ENCODE measurements around the gene HOXD10.

The HOXD10 gene

DNA sequence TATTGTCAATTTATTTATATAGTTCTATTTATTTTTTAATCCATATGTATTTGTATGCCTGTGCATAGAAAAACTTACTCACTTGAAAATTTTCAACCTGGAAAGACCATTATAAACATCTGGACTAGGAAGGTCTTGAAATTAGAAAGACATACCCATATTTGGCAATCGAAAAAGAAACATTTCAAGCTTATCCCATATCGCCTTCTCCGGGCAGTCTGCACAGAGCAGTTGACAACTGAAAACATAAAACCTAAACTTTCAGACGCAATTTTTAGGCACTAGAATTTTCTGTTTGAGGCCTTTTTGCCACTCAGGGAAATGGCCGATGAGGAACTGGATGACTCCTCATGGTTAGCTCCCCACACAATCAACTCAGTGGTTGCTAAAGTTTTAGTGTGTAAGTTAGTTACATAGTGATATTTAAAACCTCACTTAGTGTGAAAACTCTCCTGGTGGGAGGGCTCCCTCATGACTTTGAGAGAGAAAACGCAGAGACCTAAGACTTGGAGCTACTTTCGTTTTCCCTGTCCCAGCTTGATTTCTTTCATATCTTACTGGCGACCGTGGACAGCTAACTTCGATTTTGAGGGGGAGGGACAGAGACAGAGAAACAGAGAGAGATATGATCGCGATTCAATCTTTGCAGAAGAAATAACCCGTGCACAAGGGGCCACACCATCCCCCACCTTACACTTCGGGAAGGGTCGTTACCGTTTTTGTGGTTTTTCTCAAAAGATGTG, 20.2 kb upstream of the HOXD10 start:
- no peak for DNase-seq (ENCODE audit: low spot score)

DNA sequence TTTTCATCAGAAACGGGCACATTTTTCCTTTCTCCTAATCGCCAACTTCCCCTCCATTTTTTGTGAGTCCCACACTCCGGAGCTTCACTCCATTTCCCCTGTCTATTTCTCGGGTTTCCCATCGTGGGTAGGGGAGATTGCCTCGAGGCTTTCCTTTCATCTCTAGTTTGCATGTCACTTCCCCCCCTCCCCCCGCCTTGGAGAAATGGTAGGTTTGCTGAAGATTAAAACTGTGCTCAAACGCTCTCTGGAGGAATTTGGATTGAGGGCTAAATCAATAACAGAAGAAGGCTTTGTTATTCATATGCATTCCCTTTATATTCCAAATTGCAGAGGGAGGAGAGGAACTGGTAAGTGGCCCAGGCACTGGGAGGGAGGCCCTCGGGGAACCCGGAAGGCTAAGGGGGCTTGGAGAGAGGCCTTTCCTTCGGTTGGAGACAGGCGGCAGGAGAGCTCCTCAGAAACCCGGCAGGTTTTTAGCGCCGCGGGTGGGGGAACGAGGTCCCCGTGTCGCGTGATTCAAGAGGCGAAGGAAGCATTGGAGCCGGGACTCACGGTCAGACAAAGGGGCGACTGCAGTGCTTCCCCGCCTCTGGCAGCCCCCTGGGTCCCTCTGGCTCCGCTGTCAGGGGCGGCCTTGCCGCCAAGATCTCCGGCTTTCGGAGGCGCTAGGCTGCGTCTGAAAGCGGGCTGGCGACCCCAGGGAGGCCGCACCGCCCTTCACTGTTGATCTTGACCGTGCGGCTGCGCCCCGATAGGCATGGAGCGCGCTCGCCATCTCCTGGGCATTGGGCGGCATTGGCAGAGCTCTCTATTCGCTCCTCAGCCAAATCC, 19.4 kb upstream of the HOXD10 start:
- DNase-seq (ENCODE audit: low spot score): peak; percentile 90

DNA sequence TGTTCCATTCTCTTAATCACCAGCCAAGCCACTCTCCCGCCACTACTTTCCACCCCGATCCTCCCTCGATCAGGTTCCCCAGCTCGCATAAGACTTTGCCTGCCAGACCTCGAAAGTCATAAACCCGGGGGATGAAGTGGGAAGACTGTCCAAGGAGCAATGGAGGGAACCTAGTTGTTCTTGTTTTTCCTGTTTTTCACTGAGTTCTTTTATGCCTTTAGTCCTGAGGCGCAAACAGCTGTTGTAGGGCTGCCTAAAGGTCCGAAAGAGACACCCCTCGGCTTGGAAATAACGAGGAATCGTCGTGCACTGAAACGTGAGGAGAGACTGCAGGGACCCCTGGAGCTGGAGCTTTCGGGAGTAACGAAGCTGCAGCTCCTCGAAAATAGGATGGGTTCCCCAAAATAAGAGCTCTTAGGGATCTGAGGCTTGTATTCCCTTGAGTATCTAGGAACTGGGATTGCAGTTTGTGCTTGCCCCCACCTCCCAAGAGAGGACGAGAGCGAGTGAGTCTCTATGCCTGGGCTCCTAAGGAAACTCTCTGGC, 18.7 kb upstream of the HOXD10 start:
- DNase-seq (ENCODE audit: low spot score): no peak

DNA sequence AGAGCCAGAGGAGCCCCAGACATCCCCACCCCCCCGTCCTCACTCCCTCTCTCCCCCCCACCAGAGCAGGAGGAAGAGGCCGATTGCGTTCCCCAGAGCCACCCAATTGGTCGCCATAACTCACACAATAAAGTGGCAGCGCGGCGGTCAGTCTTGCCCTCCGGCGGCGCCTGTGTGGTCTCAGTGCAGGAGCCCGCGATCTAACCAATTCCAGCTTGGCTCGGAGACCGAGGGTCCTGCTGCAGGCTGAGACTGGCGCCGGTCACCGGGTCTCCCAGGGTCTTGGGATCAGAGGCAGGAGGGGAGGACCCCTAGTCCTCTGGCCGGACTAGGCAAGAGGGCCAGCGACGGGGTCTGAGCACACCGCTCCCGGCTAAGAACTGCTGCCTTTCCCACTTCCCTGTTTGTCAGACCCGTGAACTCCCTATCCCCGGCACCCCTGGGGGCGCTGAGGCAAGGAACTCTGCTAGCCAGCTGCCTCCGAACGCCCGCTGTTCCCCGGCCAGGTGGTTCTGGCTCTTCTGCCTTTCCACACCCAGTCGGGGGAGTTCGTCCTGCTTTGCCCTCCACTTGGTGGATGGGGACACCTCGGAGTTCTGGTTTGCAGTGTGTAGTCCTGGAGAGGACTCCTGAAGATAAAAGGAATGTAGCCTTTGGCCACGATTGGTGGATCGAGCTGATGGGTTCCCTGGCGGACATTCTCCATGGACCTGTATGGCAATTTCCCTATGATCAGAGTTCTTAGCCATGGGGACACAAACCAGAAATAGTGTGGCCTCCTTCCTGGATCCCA, 18.0 kb upstream of the HOXD10 start:
- no peak for DNase-seq (ENCODE audit: low spot score)

DNA sequence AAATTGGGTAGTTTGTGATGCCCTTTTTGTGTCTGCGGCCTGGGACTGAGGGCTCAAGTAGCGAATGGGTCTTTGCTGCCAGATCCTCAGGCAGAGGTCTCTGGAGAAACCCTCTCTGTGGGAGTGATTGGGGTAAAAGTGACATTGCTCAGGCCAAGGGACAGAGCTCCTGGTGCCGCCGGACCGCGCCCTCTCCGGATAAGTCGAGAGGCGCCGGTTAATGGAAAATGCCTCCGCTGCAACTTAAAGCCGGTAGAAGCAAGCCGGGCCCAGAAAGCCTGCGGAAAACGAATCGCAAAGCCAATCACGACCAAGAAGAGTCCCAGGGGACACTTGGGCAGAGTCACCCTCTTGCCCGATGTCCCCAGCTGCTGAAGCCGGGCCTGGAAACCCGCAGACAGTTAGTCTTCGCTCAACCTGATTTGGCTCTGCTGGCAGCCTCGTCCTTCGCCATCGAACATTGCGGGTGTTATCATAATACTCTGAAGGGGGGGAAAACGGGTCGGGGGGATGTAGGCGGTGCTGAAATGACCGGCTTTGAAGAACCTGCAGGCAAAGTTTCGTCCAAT, 17.3 kb upstream of the HOXD10 start:
- no peak for DNase-seq (ENCODE audit: low spot score)

DNA sequence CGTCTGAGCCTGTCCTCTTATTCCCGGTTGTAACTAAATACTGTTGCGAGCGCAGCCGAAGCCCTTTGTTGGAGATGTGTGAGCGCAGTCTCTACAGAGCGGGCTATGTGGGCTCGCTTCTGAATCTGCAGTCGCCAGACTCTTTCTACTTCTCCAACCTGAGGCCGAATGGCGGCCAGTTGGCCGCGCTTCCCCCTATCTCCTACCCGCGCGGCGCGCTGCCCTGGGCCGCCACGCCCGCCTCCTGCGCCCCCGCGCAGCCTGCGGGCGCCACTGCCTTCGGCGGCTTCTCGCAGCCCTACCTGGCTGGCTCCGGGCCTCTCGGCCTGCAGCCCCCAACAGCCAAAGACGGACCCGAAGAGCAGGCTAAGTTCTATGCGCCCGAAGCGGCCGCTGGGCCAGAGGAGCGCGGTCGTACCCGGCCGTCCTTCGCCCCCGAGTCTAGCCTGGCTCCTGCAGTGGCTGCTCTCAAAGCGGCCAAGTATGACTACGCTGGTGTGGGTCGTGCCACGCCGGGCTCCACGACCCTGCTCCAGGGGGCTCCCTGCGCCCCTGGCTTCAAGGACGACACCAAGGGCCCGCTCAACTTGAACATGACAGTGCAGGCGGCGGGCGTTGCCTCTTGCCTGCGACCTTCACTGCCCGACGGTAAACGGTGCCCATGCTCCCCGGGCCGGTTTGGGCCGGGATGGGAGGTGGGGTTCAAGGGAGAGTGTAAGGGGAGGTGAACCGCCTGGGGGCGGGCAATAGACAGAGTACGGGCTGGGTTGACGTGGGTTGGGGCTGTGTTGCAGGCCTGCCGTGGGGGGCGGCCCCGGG, 16.6 kb upstream of the HOXD10 start, which contains the start of gene HOXD12:
HOXD12 (plus strand) TSS at position 68 of the 819 bp plus-strand sequence; CDS start at position 75, 7 bp downstream.
- no peak for DNase-seq (ENCODE audit: low spot score)

DNA sequence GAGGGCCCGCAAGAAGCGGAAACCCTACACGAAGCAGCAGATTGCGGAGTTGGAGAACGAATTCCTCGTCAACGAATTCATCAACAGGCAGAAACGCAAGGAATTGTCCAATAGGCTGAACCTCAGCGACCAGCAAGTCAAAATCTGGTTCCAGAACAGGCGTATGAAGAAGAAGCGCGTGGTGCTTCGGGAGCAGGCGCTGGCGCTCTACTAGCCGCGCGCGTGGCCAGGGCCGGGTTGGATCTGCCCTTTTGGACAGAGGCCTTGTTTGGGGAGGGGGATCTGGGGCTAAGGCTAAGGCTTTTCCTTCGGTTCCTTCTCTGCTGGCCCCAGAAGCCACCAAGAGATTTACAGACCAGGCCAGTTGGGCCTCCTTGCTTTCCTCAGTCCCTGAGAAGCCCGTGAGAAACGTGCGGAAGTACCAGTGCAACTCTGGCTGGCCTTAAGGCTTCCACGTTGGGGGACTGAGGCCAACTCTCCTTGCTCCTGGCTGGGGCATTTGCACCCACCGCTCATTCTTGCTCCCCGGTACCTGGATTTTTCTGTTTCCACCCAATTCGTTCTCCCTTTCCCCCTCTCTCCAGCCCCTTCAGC, 15.9 kb upstream of the HOXD10 start:
- DNase-seq (ENCODE audit: low spot score): no peak

DNA sequence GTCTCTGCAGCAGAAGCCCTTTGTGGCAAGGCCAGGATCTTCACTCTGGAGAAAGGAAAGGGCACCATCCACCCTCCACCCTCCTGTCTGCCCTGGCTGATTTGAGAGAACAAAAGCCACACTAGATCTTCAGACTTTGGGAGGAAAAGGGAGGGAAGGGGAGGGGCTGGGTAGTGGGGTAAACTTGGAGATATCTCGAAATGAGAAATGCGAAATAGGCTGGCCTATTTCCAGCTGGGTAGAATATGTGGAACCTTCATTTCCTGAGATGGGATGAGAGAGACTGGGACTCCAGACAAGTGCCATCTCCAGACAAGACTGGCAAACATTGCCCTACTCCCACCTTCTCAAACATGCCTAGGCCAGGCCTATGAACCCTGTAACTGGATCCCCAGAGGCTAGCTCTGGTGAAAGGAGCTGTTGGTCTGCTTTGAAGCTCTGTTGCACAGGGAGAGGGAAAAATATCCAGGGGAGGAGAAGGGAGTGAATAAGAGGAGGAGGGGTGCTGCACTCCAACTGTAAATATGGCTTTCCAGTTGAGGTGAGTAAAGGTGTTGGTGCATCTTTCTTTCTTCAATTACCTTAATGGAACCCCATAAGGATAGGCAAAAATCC, 15.3 kb upstream of the HOXD10 start:
- no peak for DNase-seq (ENCODE audit: low spot score)

DNA sequence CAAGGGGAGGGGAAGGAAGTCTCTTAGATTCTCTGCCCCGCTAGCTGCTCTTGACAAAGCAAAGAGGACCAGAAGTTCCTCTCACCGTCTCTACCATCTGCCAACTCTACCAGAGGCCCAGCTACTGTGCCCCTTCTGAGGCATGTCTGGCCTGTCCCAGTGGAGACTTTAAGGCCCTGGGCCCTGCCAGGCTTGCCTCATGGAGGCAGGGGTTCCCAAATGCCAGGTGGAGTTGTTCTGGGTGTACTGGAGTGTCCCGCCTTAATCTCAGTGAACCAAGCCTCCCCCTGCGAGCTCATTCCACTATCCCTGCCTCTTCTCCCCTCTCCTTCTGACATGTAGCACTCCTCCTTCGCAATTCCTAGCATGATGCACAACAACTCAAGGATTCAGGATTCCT, 14.7 kb upstream of the HOXD10 start:
- no peak for DNase-seq (ENCODE audit: low spot score)

DNA sequence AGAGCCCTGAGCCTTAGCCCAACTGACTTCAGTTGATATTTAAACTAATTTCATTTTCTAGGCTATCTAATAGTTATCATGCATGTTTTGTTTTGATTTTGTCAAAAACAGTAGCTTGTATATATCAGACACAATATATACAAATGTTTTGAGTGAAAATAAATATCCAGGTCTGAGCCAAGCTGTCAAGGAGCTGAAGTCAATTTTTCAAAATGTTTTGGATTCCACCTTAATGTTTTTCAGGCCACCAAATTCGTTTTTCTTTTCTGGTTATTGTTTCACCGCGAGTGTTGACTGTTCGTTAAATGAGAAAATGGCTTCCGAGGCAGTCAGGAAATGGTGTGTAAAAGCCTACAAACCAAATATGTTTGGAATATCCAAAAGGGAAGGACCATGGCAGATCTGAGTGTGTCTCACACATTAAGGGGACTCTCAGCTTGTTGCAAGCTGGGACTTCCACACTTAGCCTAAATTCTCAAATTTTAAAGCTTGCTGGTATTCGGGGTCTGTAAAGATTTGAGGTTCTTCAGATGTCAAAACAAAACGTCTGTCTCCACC, 14.2 kb upstream of the HOXD10 start:
- DNase-seq (ENCODE audit: low spot score): no peak

DNA sequence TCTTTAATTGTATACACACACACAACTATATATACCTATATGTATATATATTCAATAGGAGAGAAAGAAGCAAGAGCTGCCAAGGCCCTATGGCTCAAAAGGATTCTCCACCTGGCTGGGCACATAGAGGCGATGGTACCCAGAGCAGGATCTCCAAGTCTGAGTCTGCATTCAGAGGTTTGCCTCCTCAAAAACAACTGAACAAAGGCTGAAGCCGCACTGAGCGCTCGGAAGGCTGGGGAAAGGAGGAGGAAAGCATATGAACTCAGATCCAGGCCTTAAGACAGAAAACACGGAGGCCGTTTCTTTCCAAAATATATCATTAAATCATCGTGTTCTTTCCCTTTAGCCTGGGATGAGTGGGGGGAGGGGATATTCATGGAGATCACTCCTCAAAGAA, 13.4 kb upstream of the HOXD10 start:
- no peak for DNase-seq (ENCODE audit: low spot score)

DNA sequence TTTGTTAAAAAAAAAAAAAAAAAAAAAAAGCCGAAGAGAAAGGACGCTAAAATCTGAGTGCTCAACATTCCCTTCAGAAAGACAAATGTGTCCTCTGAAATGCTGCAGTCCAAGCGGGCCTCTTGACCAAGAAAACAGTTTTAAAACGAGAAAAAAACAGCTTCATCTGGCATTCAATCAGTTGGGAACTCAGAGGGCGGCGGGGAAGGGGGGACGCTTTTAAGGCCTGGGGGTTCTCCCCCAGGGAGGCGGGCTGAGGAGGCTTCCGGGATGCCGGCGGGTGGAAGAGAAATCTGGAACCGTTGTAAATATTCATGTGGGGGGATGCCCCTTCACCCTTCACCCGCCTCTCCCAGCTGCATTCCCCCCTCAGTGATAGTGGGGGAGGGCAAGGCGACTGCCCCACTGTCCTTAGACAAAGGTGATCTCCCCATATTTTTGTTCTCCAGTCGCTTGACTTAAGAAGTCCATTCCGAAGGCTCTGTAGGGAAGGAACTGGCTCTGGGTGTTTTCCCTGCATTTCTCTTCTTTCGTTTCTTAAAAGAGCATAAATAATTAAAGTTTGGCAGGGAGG, 12.7 kb upstream of the HOXD10 start:
- no peak for DNase-seq (ENCODE audit: low spot score)

DNA sequence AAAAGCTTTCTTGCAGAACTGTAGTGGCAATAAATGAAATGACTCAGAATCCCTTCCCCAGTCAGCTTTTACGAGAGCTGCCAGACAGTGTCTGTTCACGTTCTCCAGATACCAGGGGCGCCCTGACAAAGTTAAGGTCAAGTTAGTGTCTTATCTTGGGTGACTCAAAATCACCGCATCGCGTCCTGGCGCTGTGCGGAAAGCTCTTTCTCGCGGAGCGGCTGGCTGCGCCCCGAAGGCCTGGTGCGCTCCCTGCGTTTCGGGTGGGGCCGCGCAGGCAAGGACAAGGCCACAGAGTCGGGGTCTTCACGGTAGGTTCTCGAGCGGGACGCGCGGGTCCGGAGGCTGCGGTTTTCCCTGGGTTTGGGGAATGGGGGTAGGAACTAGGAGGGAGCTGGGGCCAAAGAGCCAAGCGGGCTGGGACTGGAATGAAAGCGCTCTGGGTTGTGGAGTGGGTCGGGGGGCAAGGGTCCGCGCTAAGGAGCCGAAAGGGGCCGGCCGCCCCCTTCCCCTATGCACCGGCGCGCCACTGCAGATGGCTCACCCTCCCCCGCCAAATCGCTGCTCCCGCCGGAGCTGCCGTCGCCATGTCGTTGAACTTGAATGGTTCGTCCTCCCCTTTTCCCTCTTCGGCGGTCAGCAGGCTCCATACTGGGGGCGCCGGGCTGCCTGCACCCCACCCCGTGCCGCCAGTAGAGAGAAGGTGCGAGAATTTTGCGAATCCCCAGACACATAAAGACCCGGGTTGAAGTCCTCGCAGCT, 12.1 kb upstream of the HOXD10 start:
- peak; percentile 65 for DNase-seq (ENCODE audit: low spot score)

DNA sequence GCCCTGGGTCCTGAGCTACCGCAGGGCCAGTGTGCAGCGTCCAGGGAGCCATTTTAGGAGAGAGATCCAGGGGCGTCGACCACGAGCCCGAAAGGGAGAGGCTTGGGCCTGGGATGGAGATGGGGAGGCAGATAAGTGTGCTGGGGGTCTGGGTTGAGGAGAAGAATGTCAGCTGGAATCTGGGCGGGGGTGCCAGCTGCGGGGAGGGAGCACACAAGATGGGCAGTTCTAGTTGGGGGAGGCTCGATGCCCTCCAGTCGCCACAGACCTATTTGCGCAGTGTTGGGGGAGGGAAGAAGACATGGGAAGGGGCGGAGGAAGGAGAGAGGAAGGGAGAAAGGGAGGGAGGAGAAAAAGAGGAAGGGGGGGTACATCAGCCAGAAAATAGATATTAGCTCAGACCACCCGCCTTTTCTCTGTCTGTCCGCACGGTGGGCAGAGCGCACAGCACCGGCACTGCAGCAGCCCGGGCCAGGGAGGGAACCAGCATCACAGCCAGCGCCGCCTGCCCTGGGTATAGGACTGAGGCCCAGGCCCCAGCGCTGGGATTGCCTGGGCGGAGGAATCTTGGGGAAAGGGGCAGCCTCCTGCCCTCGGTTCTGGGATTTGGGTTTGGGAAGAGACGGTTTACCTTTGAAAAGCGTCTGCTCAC, 11.4 kb upstream of the HOXD10 start:
- peak; percentile 61 for DNase-seq (ENCODE audit: low spot score)

DNA sequence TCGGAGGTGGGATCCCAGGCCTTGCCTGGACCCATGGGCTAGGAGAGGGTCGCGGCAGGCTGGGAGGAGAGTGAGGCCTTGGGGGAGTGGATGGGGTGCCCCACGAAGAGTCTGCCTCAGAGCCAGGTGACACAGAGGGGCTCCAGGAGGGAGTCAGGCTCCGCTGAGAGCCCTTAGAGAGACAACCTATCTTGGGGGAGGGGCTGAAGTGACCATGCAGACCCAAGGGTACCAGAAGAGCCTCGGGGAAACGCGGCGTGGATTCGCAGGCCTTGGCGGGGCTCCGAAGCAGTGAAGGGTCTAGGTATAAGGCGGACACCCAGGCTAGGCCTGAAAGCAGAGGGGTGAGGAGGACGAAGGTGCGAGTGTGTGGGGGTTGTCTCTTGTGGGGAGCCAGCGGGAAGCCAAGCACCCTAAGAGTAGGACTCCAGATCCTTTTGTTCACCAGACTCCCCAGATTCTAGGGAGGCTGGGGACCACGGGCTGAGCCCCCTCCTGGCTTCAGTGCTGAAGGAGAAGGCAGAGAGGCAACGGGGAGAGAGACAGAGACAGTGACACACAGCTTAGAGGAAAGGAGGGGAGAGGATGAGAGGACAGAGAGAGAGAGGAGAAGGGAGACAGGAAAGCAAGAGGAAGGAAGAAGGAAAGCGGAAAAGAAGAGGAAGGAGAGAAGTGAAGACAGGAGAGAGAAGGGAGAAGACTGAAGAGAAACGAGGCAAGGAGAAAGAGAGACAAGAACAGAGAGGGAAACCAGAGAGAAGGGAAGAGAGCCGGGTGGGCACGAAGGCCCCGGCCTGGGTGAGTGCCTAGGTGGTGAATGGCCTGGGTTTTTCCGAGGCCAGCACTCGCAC, 10.6 kb upstream of the HOXD10 start:
- DNase-seq (ENCODE audit: low spot score): peak; percentile 22

DNA sequence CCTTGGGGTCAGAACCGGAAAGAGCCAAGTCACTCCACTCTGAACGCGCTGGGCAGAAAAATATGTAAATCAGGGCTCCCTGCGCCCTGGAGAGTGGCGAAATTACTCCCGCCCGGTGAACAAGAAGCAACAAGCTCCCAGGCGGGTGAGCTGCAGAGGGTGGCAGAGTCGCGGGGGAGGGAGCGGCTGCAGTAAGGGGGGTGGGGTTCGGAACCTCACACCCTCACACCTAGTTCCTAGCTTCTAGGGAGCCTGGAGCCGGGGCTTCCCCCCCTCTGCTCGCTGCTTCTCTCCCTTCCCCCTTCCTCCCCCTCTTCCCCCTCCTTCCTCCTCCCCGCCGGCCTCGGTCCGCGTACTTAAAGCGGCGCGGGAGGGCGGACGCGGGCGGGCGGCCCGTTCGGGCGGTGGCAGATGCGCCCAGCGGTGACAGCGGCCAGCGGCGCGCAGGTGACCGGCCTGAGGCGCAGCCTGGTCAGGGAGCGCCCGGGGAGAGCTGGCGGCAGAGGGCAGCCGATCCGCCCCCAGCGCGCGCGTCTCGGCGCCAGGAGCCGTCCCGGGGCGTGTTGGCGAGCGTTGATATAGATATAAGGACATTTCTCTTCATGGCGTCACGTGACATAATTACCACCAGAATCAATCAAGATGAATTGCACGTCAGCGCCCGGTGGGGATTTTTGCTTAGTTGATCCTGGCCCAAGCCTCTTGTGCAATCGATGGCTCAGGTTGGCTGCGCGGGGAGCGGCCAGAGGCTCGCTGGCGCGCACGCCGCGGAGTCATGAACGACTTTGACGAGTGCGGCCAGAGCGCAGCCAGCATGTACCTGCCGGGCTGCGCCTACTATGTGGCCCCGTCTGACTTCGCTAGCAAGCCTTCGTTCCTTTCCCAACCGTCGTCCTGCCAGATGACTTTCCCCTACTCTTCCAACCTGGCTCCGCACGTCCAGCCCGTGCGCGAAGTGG, 9.7 kb upstream of the HOXD10 start, which contains the start of gene HOXD11:
HOXD11 (plus strand) TSS at position 700 of the 959 bp plus-strand sequence; CDS start at position 776, 76 bp downstream.
- DNase-seq (ENCODE audit: low spot score): peak; percentile 61

Measured in AG20443 (cell line).